Mucosa of descending colon (tissue), 3 donors: ENCODE data around the gene SFN. TPM values are rescaled to one million over a fixed set of nuclear protein-coding genes. Genes with fewer than 3 reads are reported as not detected.

ENCODE experiments used
- ATAC-seq: fragments of 200-7000 bp; cut with Tn5 transposase; one replicate; pipeline ENCODE4 v1.9.1; 2020; ENCODE audit warnings: mild to moderate bottlenecking, moderate library complexity
- DNase-seq, 3 donors: peaks; one replicate each; pipeline ENCODE4 v3.0.0-alpha.2; 2020
- H3K36me3 ChIP-seq: fragments of 200-600 bp; one replicate; pipeline ENCODE4 v1.8.0; 2021; ENCODE audit warnings: low read depth, mild to moderate bottlenecking
- H3K4me1 ChIP-seq: fragments of 200-600 bp; one replicate; pipeline ENCODE4 v1.8.0; 2021; ENCODE audit warnings: low read depth, mild to moderate bottlenecking
- H3K4me3 ChIP-seq: fragments of 200-600 bp; one replicate; pipeline ENCODE4 v1.8.0; 2021; ENCODE audit warnings: mild to moderate bottlenecking
- H3K9me3 ChIP-seq: fragments of 200-600 bp; one replicate; pipeline ENCODE4 v1.8.0; 2021; ENCODE audit warnings: mild to moderate bottlenecking
- CTCF ChIP-seq: fragments of 200-600 bp; IDR thresholded peaks from one replicate; pipeline ENCODE4 v1.8.0; 2022; ENCODE audit warnings: antibody characterized with exemption, mild to moderate bottlenecking
- intact Hi-C, 2 donors: fragments of 100-400 bp; cut with DNase I in 1 of 2; cut with micrococcal nuclease in 1 of 2; formaldehyde crosslinking; loops; one replicate each; pipeline versions ENCODE4 v1.11.0 to v1.11.1; 2022; cut with DNase I, micrococcal nuclease
- total RNA-seq, 3 donors: library from RNA; stranded (reverse); fragmentation: NEBNext Ultra II Directional in 2 of 3; extraction: Animal tissue kit (Norgen Biotek cat#: 25700) in 2 of 3; gene quantifications; one replicate each; pipeline versions ENCODE4 v1.2.1 to v1.2.4, GENCODE V29; 2021 to 2023
- donor health status: DM: no; HTN: no; CAD: no; lungs with moderate emphysema.
- donor health status: DM: no; HTN: no; CAD: no.
- donor health status: DM: no; HTN: yes; CAD: no.

The SFN gene
- total RNA-seq, 3 donors from 2014 or later: 124 to 282 (median 191) TPM

GRCh38 chr1:26909951-26910342 lies 47.0 kb downstream of the SFN start:
- ATAC-seq (no peak), DNase-seq (no peak)
- Histone ChIP-seq H3K4me3 (no peak overlapping the region), H3K36me3 (no peaks in the 10 kb centered on the region), H3K4me1 (peaks cover 25% of the 10 kb centered on the region), H3K9me3 (no peaks in the 10 kb centered on the region)
- intact Hi-C loops: no loop called here
- no peak for TF ChIP-seq CTCF

- H3K4me1 ChIP-seq: peaks cover 28% of the 10 kb centered on the region
- DNase-seq (peak in 1 of 3 donors; percentile 42), ATAC-seq (peak; percentile 39)
- no peaks in the 10 kb centered on the region for H3K36me3 ChIP-seq
- intact Hi-C loops: no loop called here
- TF ChIP-seq CTCF: no peak
- no peak overlapping the region for H3K4me3 ChIP-seq
- H3K9me3 ChIP-seq: no peaks in the 10 kb centered on the region
Observed at GRCh38 chr1:26910343-26911160, 47.6 kb downstream of the SFN start.

- Histone ChIP-seq H3K9me3 (no peaks in the 10 kb centered on the region), H3K4me1 (peaks cover 28% of the 10 kb centered on the region), H3K4me3 (no peak overlapping the region), H3K36me3 (no peaks in the 10 kb centered on the region)
- intact Hi-C loops: no loop called here
- TF ChIP-seq CTCF: no peak
- ATAC-seq (no peak), DNase-seq (peak in 1 of 3 donors; percentile 54)
Observed at GRCh38 chr1:26911399-26912146, 48.6 kb downstream of the SFN start.

- Histone ChIP-seq H3K4me3 (no peak overlapping the region), H3K36me3 (no peaks in the 10 kb centered on the region), H3K4me1 (peaks cover 28% of the 10 kb centered on the region), H3K9me3 (no peaks in the 10 kb centered on the region)
- DNase-seq: no peak
- intact Hi-C loops: no loop called here
- TF ChIP-seq CTCF: no peak
- no peak for ATAC-seq
Observed at GRCh38 chr1:26912147-26912490, 49.2 kb downstream of the SFN start.

- ATAC-seq: peak; percentile 14
- H3K4me1 ChIP-seq: peaks cover 28% of the 10 kb centered on the region
- H3K36me3 ChIP-seq: no peaks in the 10 kb centered on the region
- peak in 1 of 3 donors; percentile 60 for DNase-seq
- no peak for TF ChIP-seq CTCF
- H3K4me3 ChIP-seq: no peak overlapping the region
- intact Hi-C loops: no loop called here
- no peaks in the 10 kb centered on the region for H3K9me3 ChIP-seq
Observed at GRCh38 chr1:26913389-26913753, 50.4 kb downstream of the SFN start.

Other genes with a start within 250 kb of the SFN start
- gene ARID1A, start 167.1 kb upstream of the SFN start, total RNA-seq: 10 to 100 TPM; 59.9 to 81.2 (median 65.4) TPM
- 10 to 100 TPM; 16.5 to 22.3 (median 17.5) TPM for gene PIGV, start 75.2 kb upstream of the SFN start, total RNA-seq
- 10 to 100 TPM; 22.8 to 30.5 (median 26.9) TPM for gene ZDHHC18, start 36.5 kb upstream of the SFN start, total RNA-seq
- 10 to 100 TPM; 25.4 to 37.2 (median 27.0) TPM for gene GPN2, start 27.1 kb downstream of the SFN start, total RNA-seq
- 10 to 100 TPM; 14.0 to 17.5 (median 14.5) TPM for gene GPATCH3, start 37.3 kb downstream of the SFN start, total RNA-seq
- under 1 TPM in 2 of 3 donors, not detected in 1; 0.43 to 0.52 TPM for gene NR0B2, start 50.8 kb downstream of the SFN start, total RNA-seq
- gene NUDC, start 58.6 kb downstream of the SFN start, total RNA-seq: 10 to 100 TPM; 36.2 to 83.5 (median 43.1) TPM
- 10 to 100 TPM; 10.1 to 27.0 (median 20.4) TPM for gene KDF1, start 97.3 kb downstream of the SFN start, total RNA-seq
- 10 to 100 TPM in 1 of 3 donors, 1 to 10 TPM in 2; 1.0 to 16.8 (median 3.0) TPM for gene TRNP1, start 130.5 kb downstream of the SFN start, total RNA-seq
- gene TENT5B, start 149.7 kb downstream of the SFN start, total RNA-seq: 10 to 100 TPM in 1 of 3 donors, 1 to 10 TPM in 1, under 1 TPM in 1; 0.43 to 29.7 (median 5.7) TPM